CD14-positive monocyte (primary cell): ENCODE data around the gene CACNA1G. TPM values are rescaled to one million over a fixed set of nuclear protein-coding genes. Genes with fewer than 3 reads are reported as not detected.

Experiments
- DNase-seq, 3 donors: peaks; one replicate each; pipeline ENCODE4 v3.0.0-alpha.2; 2011 to 2022
- H2AFZ ChIP-seq: 2 replicates; pipeline ENCODE4 v1.6.0; 2012; ENCODE audit warnings: mild to moderate bottlenecking, low read depth, low read length, inconsistent platforms; ENCODE audit not compliant: insufficient read depth, poor library complexity, severe bottlenecking
- H3K27ac ChIP-seq, 2 donors: 1 replicate in 1 of 2; 2 replicates in 1 of 2; pipeline ENCODE4 v1.5.1; 2012 to 2013; ENCODE audit warnings: low read length in 2 of 2, control low read depth in 1 of 2, inconsistent platforms in 1 of 2, low read depth in 1 of 2, mild to moderate bottlenecking in 1 of 2
- H3K27me3 ChIP-seq, 2 donors: one replicate each; pipeline versions ENCODE4 v1.6.0 to v1.6.1; 2011 to 2013; ENCODE audit warnings: low read length in 2 of 2; ENCODE audit not compliant: control insufficient read depth in 2 of 2, insufficient read depth in 2 of 2
- H3K36me3 ChIP-seq, 2 donors: replicated peaks in 1 of 2; 1 replicate in 1 of 2; 2 replicates in 1 of 2; pipeline versions ENCODE4 v1.5.1 to v1.6.1; 2012 to 2013; ENCODE audit warnings: low read length in 2 of 2, control low read depth in 1 of 2, inconsistent platforms in 1 of 2, mild to moderate bottlenecking in 1 of 2; ENCODE audit not compliant: insufficient read depth in 2 of 2, control insufficient read depth in 1 of 2
- H3K4me1 ChIP-seq, 2 donors: 1 replicate in 1 of 2; 2 replicates in 1 of 2; pipeline versions ENCODE4 v1.5.1 to v1.6.1; 2012 to 2013; ENCODE audit warnings: low read length in 2 of 2, control low read depth in 1 of 2, inconsistent platforms in 1 of 2, mild to moderate bottlenecking in 1 of 2, moderate library complexity in 1 of 2; ENCODE audit not compliant: insufficient read depth in 2 of 2, control insufficient read depth in 1 of 2
- H3K4me2 ChIP-seq: replicated peaks from 2 replicates; pipeline ENCODE3; 2012; ENCODE audit warnings: low read length, moderate library complexity, mild to moderate bottlenecking; ENCODE audit not compliant: poor library complexity, severe bottlenecking; ENCODE audit errors: extremely low read depth
- H3K4me3 ChIP-seq, 3 experiments: fragments of 200-600 bp in 1 of 3; sonication (generic) in 1 of 3; replicated peaks in 1 of 3; 1 replicate in 2 of 3; 2 replicates in 1 of 3; pipeline ENCODE4 v1.5.1; 2011 to 2013; ENCODE audit warnings: low read length in 3 of 3, mild to moderate bottlenecking in 3 of 3, control low read depth in 2 of 3, low read depth in 2 of 3, inconsistent platforms in 1 of 3, moderate library complexity in 1 of 3
- H3K79me2 ChIP-seq: 2 replicates; pipeline ENCODE4 v1.6.0; 2012; ENCODE audit warnings: mild to moderate bottlenecking, control low read depth, inconsistent platforms, low read length, moderate library complexity; ENCODE audit not compliant: insufficient read depth
- H3K9ac ChIP-seq: 2 replicates; pipeline ENCODE4 v1.6.0; 2017; ENCODE audit warnings: low read length, mild to moderate bottlenecking; ENCODE audit not compliant: insufficient read depth, poor library complexity, severe bottlenecking
- H3K9me3 ChIP-seq, 2 donors: replicated peaks in 1 of 2; 1 replicate in 1 of 2; 2 replicates in 1 of 2; pipeline versions ENCODE4 v1.5.1 to v1.6.1; 2012 to 2013; ENCODE audit warnings: low read length in 2 of 2, control low read depth in 1 of 2; ENCODE audit not compliant: control insufficient read depth in 1 of 2, insufficient read depth in 1 of 2
- H4K20me1 ChIP-seq: 2 replicates; pipeline ENCODE4 v1.6.0; 2012; ENCODE audit warnings: mild to moderate bottlenecking, low read length, control low read depth, moderate library complexity; ENCODE audit not compliant: insufficient read depth
- H3K27ac Mint-ChIP-seq, 7 donors: one replicate each; pipeline ENCODE4 v1.8.0; 2020; ENCODE audit warnings: mild to moderate bottlenecking in 7 of 7, mixed read lengths in 7 of 7, moderate library complexity in 6 of 7, inconsistent platforms in 2 of 7
- H3K27me3 Mint-ChIP-seq, 3 donors: one replicate each; pipeline ENCODE4 v1.8.0; 2021 to 2022; ENCODE audit warnings: low read depth in 3 of 3, mild to moderate bottlenecking in 3 of 3, mixed read lengths in 3 of 3, moderate library complexity in 3 of 3, inconsistent platforms in 1 of 3
- H3K36me3 Mint-ChIP-seq, 2 donors: one replicate each; pipeline ENCODE4 v1.8.0; 2020; ENCODE audit warnings: mixed read lengths in 2 of 2, inconsistent platforms in 1 of 2, mild to moderate bottlenecking in 1 of 2
- H3K4me1 Mint-ChIP-seq: one replicate; pipeline ENCODE4 v1.8.0; 2020; ENCODE audit warnings: mild to moderate bottlenecking, mixed read lengths
- H3K4me3 Mint-ChIP-seq, 2 donors: one replicate each; pipeline ENCODE4 v1.8.0; 2020; ENCODE audit warnings: mild to moderate bottlenecking in 2 of 2, mixed read lengths in 2 of 2, moderate library complexity in 1 of 2
- H3K9me3 Mint-ChIP-seq, 7 donors: one replicate each; pipeline ENCODE4 v1.8.0; 2020 to 2022; ENCODE audit warnings: mixed read lengths in 7 of 7, mild to moderate bottlenecking in 6 of 7, moderate library complexity in 6 of 7, inconsistent platforms in 2 of 7
- CTCF ChIP-seq: fragments of 200-600 bp; IDR thresholded peaks from one replicate; pipeline ENCODE4 v1.8.0; 2022; ENCODE audit warnings: antibody characterized with exemption, mild to moderate bottlenecking
- WGBS: methylation state at CpG from one replicate; pipeline ENCODE4 v1.1.5; 2013; ENCODE audit warnings: missing lambda C conversion rate; ENCODE audit not compliant: insufficient coverage; 5-methylcytosine and 5-hydroxymethylcytosine counted together
- intact Hi-C, 2 donors: fragments of 100-400 bp; cut with micrococcal nuclease; formaldehyde crosslinking; loops; one replicate each; pipeline versions ENCODE4 v1.15.0 to v1.15.1; 2023
- polyA plus RNA-seq, 3 donors: library from polyadenylated mRNA; depleted of rRNA in 1 of 3; unstranded in 2 of 3; stranded (reverse) in 1 of 3; fragments of 300-500 nt in 2 of 3; fragments of >200 nt in 1 of 3; fragmentation: Illumina TruSeq in 2 of 3; gene quantifications; 1 replicate in 2 of 3; 2 replicates in 1 of 3; pipeline ENCODE4 v1.2.3, GENCODE V29; 2012 to 2021

CACNA1G gene
- polyA plus RNA-seq, 3 donors: 0.03 TPM; not detected in 2

- Histone ChIP-seq H2AFZ (no peak overlapping the region), H3K79me2 (no peaks in the 10 kb centered on the region), H3K27me3 (peaks cover 0 to 19% of the 10 kb centered on the region in 2 donors), H3K27ac (peak overlapping the region in 1 of 2 donors; percentile 45), H3K4me3 (no peak overlapping the region), H3K36me3 (no peaks in the 10 kb centered on the region), H4K20me1 (no peaks in the 10 kb centered on the region), H3K9ac (no peak overlapping the region), H3K9me3 (no peaks in the 10 kb centered on the region), H3K4me2 (peak overlapping the region; percentile 27), H3K4me1 (peaks cover 25 to 58% of the 10 kb centered on the region in 2 donors)
- intact Hi-C loops: loop anchor here (5.0 to 10.0 kb wide), 2 partner anchors 62 to 80 kb away; partner anchors contain the start of genes ANKRD40 (in 1 of the 2) and CACNA1G (in 1 of the 2)
- H3K36me3 Mint-ChIP-seq: peaks cover 0 to 3% of the 10 kb centered on the region in 2 donors
- 100% methylated on average over 2 of the region's 7 CpGs for WGBS
- peaks cover 0 to 3% (median 0%) of the 10 kb centered on the region in 7 donors for H3K9me3 Mint-ChIP-seq
- DNase-seq: peak; percentile 41 to 70 (median 50)
- no peak overlapping the region for H3K4me3 Mint-ChIP-seq
- peak overlapping the region in 3 of 7 donors; percentile 15 to 65 (median 25) for H3K27ac Mint-ChIP-seq
- no peak for TF ChIP-seq CTCF
- H3K4me1 Mint-ChIP-seq: peaks cover 32% of the 10 kb centered on the region
- H3K27me3 Mint-ChIP-seq: peaks cover 32 to 40% (median 34%) of the 10 kb centered on the region in 3 donors
These were observed 63.9 kb downstream of the CACNA1G start for GRCh38 chr17:50624321-50624934.

DNA sequence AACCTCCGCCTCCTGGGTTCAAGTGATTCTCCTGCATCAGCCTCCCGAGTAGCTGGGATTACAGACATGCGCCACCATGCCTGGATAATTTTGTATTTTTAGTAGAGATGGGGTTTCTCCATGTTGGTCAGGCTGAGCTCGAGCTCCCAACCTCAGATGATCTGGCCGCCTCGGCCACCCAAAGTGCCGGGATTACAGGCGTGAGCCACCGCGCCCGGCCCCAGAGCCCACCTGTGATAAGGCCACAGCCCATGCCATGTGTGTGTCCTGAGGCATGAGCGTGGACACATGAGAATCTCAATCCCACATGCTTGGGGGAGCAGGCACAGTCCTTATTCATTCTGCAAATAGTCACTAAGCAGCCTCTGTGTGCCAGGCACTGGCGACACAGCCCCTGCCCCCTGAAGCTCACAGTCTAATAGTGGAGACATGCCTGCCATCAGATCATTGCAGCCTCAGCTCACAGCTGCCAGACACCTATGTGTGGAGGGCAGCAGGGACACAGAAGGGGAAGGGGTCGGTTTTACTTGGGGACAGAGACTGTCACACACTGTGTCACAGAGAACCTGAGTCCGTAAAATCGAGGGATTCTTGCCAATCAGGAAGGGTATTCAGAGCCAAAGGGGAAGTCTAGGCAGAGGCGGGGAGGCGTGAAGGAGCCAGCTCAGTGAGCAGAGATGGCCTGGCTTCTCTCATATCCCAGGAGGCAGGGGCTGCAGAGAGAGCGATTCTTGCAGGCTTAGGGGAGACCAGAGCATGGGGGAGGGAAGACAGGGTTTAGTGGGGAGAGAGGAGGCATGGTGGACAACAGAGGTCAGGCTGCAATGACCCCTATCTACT lies 64.7 kb downstream of the CACNA1G start:
- DNase-seq: no peak
- WGBS: 90% methylated on average over 16 of the region's 19 CpGs
- H3K27me3 Mint-ChIP-seq: peaks cover 37 to 47% (median 42%) of the 10 kb centered on the region in 3 donors

More for the DNA sequence above, 64.7 kb downstream of the CACNA1G start:
- H3K4me3 ChIP-seq: no peak overlapping the region
- H3K4me2 ChIP-seq: peak overlapping the region; percentile 27
- intact Hi-C loops: loop anchor here in 1 of 2 donors (5.0 to 10.0 kb wide), 2 partner anchors 80 to 143 kb away; partner anchors contain the start of gene ANKRD40
- Mint-ChIP-seq H3K9me3 (peaks cover 0 to 3% (median 0%) of the 10 kb centered on the region in 7 donors), H3K4me1 (peaks cover 24% of the 10 kb centered on the region), H3K27ac (peak overlapping the region in 3 of 7 donors; percentile 1 to 42 (median 35)), H3K36me3 (peaks cover 0 to 3% of the 10 kb centered on the region in 2 donors), H3K4me3 (no peak overlapping the region)
- peaks cover 0 to 19% of the 10 kb centered on the region in 2 donors for H3K27me3 ChIP-seq
- no peaks in the 10 kb centered on the region for H3K36me3 ChIP-seq
- H3K9ac ChIP-seq: no peak overlapping the region
- no peak overlapping the region for H3K27ac ChIP-seq
- no peaks in the 10 kb centered on the region for H4K20me1 ChIP-seq
- no peaks in the 10 kb centered on the region for H3K9me3 ChIP-seq
- TF ChIP-seq CTCF: no peak
- H3K79me2 ChIP-seq: no peaks in the 10 kb centered on the region
- peak overlapping the region; percentile 10 for H2AFZ ChIP-seq
- peaks cover 16 to 50% of the 10 kb centered on the region in 2 donors for H3K4me1 ChIP-seq
